NCI-H345 (cell line): ENCODE data around the gene PARD6B.
A peak's percentile ranks its signal among the peaks of the same experiment; 100 is the strongest.
"Not testable (repeated sequence)": the region's sequence is repeated elsewhere in the genome, so short reads cannot be mapped to it uniquely, and the experiment has no call there.

ENCODE experiments used
- DNase-seq: peaks from one replicate; lab custom pipeline; 2025; lab: John Stamatoyannopoulos, UW

The PARD6B gene

DNA sequence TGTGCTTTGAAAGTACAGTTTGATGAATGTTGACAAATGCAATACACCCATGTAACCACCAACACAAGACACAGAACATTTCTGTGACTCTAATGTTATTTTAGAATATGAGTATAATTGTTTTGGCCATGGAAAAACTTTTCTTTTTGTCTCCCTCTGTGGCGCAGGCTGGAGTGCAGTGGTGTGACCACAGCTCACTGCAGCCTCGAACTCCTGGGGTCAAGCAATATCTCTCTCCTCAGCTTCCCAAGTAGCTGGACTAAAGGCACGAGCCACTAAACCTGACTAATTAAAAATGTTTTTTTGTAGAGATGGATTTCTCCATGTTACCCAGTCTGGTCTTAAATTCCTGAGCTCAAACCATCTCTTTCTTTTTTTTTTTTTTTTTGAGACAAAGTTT is 43.1 kb downstream of the PARD6B start:
- no peak for DNase-seq

DNA sequence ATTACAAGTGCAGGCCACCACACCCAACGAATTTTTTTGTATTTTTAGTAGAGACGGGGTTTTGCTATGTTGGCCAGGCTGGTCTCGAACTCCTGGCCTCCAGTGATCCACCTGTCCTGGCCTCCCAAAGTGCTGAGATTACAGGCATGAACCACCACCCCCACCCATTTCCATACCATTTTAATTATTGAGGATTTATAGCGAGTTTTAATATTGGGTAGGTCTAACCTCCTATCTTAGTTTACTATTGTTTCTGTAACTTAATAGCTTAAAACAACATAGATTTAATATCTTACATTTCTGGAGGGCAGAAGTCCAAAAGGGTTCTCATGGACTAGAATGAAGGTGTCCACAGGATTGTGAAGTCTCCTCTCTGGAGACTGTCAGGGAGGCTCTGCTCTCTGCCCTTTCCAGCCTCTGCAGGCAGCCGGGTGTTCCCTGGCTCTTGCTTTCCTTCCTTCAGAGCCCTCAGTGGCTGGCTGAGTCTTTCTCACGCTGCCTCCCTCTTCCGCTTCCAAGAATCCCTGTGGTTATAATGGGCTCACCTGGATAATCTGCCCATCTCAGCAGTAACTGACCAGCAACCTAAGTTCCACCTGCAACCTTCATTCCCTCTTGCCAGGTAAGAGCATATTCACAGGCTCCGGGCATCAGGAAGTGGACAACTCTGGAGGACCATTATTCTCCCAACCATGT is 44.9 kb downstream of the PARD6B start:
- DNase-seq, result no peak

DNA sequence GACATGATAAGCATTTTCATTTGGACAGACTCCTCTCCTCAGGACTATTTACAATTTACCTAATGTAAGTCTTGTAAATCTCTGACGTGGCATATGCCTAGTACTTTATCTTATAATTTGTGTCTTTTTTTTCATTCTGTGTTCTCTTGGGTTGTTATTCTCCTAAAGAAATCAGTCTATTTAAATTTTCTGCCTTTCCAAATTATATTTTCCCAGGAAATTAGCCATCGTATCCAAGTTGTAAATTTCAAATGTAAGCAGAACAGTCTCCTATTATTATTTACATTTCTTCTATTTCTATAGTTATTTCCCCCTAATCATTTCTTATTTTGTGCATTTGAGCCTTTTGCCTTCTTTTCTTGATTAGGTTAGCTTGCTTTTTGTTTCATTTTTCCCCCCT is 46.0 kb downstream of the PARD6B start:
- no peak for DNase-seq

DNA sequence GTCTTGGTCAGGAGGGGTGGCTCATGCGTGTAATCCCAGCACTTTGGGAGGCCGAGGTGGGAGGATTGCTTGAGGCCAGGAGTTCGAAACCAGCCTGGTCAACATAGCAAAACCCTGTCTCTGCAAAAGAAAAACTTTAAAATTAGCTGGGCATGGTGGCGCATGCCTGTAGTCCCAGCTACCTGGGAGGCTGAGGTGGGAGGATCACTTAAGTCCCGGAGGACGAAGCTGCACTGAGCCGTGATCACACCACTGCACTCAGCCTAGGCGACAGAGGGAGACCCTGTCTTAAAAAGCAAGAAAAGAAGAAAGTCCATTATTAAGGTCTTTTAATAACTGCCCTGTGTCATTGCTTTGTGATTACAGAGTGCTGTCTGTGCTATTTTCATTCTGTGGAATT is 47.6 kb downstream of the PARD6B start:
- DNase-seq, result not testable (repeated sequence)

DNA sequence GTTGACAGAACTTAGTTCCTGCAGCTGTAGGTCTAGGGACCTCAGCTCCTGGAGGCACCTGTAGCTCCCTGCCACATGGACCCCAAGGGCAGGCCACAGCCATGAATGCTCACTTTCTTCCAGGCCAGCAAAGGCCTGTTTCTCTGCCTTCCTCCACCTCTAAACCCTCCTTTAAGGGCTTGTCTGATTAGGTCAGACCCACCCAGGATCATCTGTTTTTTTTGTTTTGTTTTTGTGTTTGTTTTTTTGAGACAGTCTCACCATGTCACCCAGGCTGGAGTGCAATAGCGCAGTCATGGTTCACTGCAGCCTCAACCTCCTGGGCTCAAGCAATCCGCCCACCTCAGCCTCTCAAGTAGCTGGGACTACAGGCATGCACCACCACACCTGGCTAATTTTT is 52.0 kb downstream of the PARD6B start:
- no peak for DNase-seq

DNA sequence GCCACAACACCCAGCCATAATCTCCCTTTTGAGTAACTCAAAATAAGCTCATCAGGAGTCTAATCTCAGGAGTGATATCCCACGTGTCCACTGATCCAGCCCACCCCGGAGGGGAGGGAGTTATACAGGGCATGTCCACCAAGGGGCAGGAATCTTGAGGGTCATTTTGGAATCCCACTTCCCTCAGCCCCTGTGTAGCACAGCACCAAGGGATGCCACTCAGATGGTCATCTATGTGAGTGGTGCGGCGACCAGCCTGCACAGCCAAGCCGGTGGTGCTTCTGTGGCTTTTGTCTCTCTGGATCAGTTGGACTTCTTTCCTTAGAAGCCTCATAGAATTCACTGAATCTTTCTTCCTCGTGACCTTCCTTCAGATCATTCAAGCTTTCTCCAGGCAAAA is 52.5 kb downstream of the PARD6B start:
- no peak for DNase-seq

DNA sequence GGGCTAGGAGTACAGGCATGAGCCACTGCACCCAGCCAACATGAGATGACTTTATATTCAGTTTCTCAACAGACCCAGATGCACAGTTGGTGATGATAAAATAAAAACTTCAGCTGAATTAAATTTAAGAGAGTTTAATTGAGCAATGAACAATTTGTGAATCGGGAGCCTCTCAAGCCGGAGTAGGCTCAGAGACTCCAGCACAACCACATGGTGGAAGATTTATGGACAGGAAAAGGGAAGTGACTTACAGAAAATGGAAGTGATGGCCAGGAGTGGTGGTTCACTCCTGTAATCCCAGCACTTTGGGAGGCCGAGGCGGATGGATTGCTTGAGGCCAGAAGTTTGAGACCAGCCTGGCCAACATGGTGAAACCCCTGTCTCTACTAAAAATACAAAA is 53.1 kb downstream of the PARD6B start:
- DNase-seq, result no peak

DNA sequence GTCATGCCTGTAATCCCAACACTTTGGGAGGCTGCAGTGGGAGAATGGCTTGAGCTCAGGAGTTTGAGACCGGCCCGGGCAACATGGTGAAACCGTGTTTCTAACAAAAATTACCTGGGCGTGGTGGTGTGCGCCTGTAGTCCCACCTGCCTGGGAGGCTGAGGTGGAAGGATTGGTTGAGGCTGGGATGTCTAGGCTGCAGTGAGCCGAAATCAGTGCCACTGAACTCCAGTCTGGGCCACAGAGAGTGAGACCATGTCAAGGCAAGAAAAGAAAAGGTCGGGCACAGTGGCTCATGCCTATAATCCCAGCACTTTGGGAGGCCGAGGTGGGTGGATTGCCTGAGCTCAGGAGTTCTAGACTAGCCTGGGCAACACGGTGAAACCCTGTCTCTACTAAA is 55.3 kb downstream of the PARD6B start:
- no peak for DNase-seq

DNA sequence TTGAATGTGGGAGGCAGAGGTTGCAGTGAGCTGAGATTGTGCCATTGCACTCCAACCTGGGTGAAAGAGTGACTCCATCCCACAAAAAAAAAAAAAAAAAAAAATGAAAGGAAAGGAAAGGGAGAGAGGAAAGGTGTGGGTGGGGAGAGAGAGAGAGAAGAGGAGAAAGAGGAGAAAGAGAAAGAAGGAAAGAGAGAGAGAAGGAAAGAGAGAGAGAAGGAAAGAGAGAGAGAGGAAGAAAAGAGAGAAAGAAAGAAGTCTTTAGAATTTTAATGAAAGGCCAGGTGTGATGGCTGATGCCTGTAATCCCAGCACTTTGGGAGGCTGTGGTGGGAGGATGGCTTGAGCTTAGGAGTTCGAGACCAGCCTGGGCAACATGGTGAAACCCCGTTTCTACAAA is 55.8 kb downstream of the PARD6B start:
- no peak for DNase-seq

DNA sequence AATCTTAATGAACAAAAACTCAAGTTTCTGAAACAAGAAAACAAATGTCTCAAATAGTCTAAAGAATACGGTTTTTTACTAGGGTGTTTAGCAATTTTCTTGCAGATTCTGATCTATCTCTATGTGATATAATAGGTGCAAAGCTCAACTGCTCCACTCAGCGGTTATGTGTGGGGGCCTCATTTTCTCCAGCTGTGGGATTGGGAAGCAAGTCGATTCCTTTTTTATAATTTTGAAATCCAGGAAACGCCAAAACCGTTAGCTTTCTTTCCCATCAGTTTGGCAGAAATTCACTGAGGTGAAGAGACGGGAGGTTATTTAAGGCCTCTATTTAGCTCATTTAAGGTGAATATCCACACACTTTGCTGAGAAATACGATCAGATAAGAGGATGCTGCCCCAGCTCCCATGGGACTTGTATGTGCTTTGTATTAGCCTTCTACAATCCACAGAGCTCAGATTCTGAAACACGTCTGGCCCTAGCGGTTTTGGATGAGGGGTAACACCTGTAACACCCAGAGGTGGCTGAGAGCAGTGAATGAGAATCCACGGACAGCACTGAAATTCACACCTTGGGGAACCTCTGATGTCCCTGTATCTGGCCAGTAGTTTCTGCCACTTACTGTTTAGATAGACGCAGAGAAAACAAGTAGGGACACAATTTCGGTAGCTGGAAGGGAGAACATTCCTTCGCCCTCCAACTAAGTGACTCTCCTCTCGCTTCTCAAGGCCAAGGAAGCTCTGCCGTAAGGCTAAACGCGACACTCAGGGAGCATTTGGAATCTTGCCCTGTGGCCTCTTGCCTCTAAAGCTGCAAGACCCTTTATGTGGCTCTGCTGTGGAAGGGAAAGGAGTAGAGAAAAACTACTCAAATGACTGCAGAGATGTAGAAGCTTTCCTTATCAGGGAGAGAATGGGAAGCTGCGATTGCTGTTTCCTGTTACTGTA is 56.9 kb downstream of the PARD6B start:
- DNase-seq, result no peak

DNA sequence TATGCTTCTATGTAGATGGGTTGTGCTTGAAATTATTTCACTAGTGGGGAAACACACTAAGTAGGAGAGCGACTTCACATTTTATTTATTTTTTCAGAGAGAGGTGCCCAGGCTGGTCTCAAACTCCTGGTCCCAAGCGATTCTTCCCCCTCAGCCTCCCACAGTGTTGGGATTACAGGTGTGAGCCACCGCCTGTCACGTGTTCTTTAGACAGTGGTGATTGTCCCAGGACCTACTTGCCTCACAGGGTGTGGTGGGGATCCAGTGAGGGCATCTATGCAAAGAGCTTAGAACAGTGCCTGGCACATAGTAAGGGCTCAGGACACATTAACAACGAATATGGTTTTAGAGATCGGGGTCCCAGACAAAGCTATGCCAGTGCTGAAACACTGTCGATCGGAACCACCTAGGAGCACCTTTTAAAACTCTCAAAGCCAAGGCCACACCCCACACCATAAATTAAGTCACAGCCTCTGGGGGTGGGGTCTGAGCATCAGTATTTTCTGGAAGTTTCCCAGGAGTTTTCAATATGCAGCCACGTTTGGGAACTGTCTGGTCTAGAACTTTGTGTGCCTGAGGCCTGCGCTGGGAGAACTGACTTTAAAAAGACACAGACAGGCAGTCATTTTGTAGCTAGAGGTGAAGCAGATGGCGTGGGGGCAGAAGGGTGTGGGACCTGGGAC is 58.7 kb downstream of the PARD6B start:
- no peak for DNase-seq

DNA sequence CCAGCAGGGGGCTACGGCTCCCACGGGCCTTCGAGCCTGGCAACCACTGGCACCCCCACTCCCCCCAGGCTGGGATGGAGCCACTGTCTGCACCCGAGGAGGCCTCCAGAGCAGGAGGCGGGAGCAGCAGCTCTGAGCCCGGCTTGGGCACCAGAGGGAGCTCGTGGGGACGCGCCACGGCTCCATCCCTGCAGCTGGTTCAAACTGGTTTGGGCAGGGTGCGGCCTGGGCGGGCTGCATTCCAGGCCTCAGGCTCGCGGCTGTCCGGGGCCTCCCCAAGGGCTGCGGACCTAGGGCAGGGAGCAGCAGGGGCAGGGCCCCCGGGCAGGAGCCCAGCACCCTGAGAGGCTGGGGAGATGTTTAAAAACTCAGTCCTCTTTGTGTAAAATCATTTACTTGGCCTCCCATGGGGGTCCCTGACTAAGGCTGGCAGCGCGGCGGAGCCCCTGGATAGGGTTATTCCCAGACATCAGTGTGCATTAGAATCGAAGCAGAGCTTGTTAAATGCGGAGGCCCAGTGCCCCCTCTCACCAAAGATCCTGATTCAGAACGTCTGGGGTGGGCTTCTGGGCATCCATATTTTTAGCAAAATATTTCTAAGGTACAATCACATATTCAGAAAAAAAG is 59.4 kb downstream of the PARD6B start:
- peak; percentile 91 for DNase-seq

DNA sequence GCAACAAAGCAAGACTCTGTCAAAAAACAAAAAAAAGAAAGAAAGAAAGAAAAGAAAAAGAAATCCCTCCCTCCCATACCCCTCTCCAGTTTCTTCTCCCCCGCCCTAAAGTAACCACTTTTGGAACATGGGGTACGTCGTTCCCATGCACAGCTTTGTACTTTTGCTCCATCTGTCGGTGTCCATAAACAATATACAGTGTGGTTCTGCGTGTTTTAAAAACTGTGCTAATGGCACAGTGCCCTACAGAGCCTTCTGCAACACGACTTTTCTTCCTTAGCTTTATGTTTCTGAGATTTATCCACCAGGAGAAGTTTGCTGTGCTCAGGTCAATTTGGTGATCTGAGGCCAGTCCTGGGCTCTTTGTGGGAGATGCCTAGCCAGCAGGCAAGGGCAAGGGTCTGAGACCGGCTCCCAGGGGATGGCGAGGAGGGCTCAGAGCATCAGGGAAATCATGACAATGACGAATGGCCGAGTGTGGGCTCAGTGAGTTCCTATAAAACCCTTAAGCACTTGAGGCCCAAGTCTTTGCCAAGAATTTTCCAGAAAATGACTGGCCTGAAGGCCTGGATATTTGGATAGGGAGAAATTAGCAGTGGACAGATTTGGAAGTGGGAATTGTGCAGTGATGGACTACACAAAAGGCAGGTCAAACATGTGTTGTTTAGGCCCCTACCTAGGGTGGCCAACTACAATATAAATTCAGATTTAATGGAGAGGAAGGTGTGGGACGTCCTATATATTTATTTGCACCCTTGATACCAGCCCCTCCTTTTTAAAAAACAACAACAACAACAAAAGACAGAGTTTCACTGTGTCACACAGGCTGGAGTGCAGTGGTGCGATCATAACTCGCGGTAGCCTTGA is 61.6 kb downstream of the PARD6B start:
- no peak for DNase-seq

DNA sequence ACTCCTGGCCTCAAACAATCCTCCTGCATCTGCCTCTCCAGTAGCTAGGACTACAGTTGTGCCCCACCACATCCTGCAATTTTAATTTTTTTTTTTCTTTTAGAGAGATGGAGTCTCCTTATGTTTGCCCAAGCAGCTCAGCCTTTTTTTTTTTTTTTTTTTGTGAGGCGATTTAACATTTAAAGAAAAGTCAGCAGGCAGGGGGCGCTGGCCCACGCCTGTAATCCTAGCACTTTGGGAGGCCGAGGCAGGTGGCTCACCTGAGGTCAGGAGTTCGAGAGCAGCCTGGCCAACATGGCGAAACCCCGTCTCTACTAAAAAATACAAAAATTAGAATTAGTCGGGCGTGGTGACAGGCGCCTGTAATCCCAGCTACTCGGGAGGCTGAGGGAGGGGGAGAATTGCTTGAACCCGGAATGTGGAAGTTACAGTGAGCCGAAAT is 62.2 kb downstream of the PARD6B start:
- DNase-seq, result peak; percentile 16

DNA sequence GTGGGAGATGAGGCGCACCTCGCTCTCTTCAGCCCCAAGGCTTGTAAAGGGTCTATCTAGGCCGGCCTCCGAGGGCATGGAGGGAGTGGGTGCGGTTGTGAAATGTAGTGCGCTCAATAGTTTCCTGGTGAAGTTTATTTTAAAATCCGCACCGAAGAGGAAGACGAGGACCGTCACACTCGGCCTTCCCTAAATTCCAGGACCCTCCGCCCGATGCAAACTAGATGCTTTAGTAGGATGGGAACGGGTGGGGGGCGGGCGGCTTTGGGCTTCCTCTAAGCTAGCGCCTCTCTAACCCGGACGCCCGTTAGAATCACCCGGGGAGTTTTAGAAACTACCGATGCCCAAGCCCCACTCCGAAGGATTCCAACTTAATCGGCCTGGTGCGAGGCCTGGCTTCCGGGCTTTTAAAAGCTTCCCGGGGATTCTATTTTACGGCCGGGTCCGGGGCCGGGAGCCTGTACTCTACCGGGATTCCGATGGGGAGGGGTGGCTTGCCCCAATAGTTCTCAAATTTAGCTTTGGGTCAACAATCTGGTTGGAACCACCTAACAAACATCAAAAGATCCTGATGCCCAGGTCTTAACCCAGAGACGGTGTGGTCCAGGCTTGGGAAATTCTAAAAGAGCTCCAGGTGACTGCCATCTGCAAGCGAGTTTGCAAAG is 62.9 kb downstream of the PARD6B start:
- no peak for DNase-seq

DNA sequence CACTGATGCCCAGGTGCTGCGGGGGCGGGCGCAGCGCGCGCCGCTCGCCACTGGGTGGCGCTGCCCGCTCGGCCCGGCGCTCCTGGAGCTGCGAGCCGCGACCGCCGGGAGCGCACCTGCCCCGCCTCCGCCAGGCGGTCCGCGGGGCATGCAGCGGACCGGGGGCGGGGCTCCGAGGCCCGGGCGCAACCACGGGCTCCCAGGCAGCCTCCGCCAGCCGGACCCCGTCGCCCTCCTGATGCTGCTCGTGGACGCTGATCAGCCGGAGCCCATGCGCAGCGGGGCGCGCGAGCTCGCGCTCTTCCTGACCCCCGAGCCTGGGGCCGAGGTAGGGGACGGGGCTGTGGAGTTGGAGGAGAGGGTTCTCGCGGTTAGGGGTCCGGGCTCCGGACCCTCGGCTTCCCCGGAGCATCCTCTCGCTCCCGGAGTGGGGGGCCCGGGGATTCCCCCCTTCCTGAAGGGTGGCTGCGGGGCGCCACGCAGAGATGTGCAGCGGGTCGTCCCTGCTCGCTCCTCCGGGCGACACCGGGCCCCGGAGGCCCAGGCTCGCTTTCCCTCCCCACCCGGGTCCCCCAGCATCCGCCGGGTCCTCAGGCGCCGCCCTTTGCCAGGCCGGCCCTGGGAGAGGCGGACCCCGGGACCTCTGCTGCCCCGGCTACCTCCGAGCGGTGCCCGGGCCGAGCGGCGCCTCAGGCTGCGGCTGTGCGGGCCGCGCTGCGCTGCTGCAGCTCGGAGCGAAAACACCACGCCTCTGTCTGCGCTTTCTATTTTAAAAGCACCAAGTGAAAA is 63.7 kb downstream of the PARD6B start, which contains the start of gene BCAS4:
TSS of gene BCAS4 (plus strand) at position 216 of the 789 bp plus-strand sequence. CDS start at position 239, 23 bp downstream.
- DNase-seq, result peak; percentile 90

DNA sequence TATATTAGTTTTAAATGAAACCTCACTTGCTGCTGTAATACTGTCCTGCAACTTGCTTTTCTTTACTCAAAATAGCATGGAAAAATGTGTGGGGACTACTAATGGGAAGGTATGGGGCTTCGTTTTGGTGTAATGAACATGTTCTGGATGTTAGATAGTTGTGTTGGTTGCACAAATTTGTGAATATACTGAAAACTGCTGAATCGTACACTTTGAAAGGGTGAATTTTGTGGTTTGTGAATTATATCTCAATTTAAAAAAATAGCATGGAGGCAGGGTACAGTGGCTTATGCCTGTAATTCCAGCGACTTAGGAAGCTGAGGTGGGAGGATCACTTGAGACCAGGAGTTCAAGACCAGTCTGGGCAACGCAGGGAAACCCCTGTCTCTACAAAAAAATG is 65.8 kb downstream of the PARD6B start:
- DNase-seq, result no peak

DNA sequence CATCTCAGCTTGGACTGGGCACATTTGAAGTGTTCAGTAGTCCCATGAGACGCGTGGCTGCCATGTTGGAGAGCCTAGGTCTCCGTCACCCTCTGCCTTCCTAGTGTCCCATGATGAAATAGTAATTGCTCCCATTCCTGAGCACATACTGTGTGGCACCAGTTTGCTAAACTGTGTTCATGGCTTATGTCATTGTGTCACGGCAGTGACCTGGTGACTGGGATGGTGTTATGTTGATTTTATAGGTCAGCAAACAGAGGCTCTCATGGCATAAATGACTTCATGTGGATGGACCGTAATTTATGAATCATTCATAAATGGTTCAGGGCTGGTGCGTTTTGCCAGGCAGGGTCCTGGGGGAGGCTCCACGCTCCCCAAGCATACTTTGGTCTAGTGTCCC is 67.3 kb downstream of the PARD6B start:
- no peak for DNase-seq

DNA sequence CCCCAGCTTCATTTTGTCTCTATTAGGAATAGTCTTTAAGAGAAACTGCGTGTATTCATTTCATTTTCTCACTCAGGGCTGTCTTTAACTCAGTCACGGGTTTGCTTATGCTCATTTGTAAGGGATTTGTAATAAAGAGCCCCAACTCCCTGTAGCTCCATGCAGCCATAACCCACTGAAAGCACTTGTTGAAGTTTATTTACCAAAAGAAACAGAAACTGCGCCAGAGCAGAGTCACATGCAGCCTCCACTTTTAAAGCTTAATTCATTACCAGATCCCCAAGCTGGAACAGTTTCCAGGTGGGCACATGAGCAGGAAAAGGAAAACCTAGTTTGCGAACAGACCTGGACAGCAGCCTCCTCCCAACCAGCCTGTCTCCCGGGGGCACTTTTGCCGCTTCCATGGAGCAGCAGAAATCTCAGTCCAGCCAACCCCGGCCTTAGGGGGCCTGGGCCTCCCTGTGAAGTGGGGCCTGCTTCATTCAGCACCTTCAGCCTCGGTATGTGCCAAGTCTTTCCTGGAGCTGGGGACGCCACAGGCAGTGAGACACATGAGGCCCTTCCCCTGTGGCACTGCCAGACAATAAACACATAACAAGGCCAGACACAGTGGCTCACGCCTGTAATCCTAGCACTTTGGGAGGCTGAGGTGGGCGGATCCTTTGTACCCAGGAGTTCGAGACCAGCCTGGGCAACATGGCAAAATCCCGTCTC is 68.0 kb downstream of the PARD6B start:
- no peak for DNase-seq
